ENCODE measurements around the gene VAC14. TPM values are rescaled to one million over a fixed set of nuclear protein-coding genes. Genes with fewer than 3 reads are reported as not detected.

VAC14 gene
- total RNA-seq, 1 experiment from 2014 or later = 49.9 TPM

DNA sequence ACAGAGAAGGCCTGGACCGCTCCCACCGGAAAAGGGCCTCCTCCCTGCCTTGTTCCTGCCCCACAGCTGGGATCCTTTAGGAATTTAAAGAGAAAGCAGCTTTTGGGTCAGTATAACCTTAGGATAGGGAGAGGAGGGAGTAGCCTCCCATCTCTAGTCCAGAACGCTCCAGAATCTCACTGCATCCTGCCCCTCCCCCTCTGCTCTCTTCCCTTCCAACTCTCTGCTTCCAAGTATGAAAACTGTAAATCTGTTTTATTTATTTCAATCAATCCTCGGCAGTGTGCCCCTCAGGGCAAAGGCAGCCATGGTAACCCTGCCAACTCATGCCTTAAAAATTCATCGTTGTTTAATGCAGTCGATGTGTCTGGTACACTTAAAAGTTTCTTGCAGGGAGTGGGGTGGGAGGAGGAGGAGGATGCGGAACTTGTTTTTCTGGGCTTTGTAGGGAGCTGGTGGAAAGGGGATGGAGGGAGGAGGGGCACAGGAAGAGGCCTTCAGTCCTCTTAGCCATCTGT is 94.0 kb downstream of the VAC14 start:
- H3K27ac ChIP-seq (ENCODE audit: insufficient read length, low read depth, low read length) = no peak overlapping the region
- no peak for TF ChIP-seq CTCF (conservative IDR thresholded peaks at IDR 0.05)
- no peak overlapping the region for H2BK15ac ChIP-seq (ENCODE audit: low read depth, low read length)
- H3K79me1 ChIP-seq (ENCODE audit: insufficient read depth, low read depth, low read length, poor library complexity, severe bottlenecking) = no peaks in the 10 kb centered on the region
- no peak overlapping the region for H4K8ac ChIP-seq (replicated peaks; ENCODE audit: insufficient read length, low read depth, low read length)
- no peak overlapping the region for H2BK120ac ChIP-seq (ENCODE audit: low read depth, low read length, poor library complexity, severe bottlenecking)
- no peak overlapping the region for H4K5ac ChIP-seq (ENCODE audit: insufficient read length, low read depth, low read length)
- no peak overlapping the region for H3K4ac ChIP-seq (ENCODE audit: low read depth, low read length)
- no peaks in the 10 kb centered on the region for H3K27me3 ChIP-seq (ENCODE audit: insufficient read depth, low read length)
- no peak overlapping the region for H3K4me2 ChIP-seq (ENCODE audit: insufficient read depth, insufficient read length, low read length)
- no peak for DNase-seq
- Mint-ChIP-seq H3K4me1 (peaks cover 46 to 49% of the 10 kb centered on the region in 2 experiments), H3K27me3 (ENCODE audit: low read depth) (no peaks in the 10 kb centered on the region; the same call in 1 of the 2 replicates), H3K9me3 (no peaks in the 10 kb centered on the region; a peak in 1 of 5 replicates), H3K4me3 (no peak overlapping the region), H3K27ac (peak overlapping the region in 1 of 3 experiments; percentile 18; a peak in 2 of 7 replicates), H3K36me3 (ENCODE audit: insufficient read depth in 1 of 3, low read depth in 3 of 3) (peaks cover 4 to 9% (median 8%) of the 10 kb centered on the region in 3 experiments; a peak in 4 of 7 replicates)
- no peak overlapping the region for H2BK5ac ChIP-seq (ENCODE audit: insufficient read length, low read length)
- no peaks in the 10 kb centered on the region for H4K20me1 ChIP-seq (ENCODE audit: control insufficient read depth, insufficient read depth, insufficient read length)
- H3K23me2 ChIP-seq (ENCODE audit: insufficient read length, low read depth, low read length, poor library complexity, severe bottlenecking) = no peaks in the 10 kb centered on the region
- no peak overlapping the region for H2BK20ac ChIP-seq (ENCODE audit: low read depth, low read length, poor library complexity, severe bottlenecking)
- H3K9me3 ChIP-seq (ENCODE audit: control insufficient read depth, low read depth, low read length) = no peaks in the 10 kb centered on the region
- H3K9ac ChIP-seq (ENCODE audit: extremely low read depth, insufficient read length, low read length) = no peak overlapping the region
- H3K56ac ChIP-seq (ENCODE audit: insufficient read length, low read depth, low read length) = no peak overlapping the region
- H2BK12ac ChIP-seq (ENCODE audit: insufficient read length, low read depth, low read length) = no peak overlapping the region
- H4K91ac ChIP-seq (ENCODE audit: insufficient read length, low read depth, low read length) = no peak overlapping the region
- H3K18ac ChIP-seq (ENCODE audit: insufficient read length, low read depth, low read length) = no peak overlapping the region
- no peak overlapping the region for H2AFZ ChIP-seq (ENCODE audit: low read length)
- H3T11ph ChIP-seq (ENCODE audit: low read length) = no peak overlapping the region
- H3K23ac ChIP-seq (ENCODE audit: insufficient read length, low read depth, low read length) = no peak overlapping the region
- no CpG with 5 or more reads among the region's 7 CpGs for WGBS (ENCODE audit: extremely low coverage, insufficient read length, low lambda C conversion rate)
- peaks cover 2% of the 10 kb centered on the region; the same call in 1 of the 2 replicates for H3K4me1 ChIP-seq (ENCODE audit: insufficient read depth, low read length)
- no peak overlapping the region for H3K14ac ChIP-seq (ENCODE audit: insufficient read depth, low read length)
- no peaks in the 10 kb centered on the region for H3K79me2 ChIP-seq (ENCODE audit: insufficient read depth, low read length)
- H2AK5ac ChIP-seq (ENCODE audit: insufficient read length, low read length) = no peak overlapping the region
